Ovary (tissue), 9 donors: ENCODE data around the gene HS3ST4. TPM values are rescaled to one million over a fixed set of nuclear protein-coding genes. Genes with fewer than 3 reads are reported as not detected.

Experiments
- DNase-seq, 5 donors: peaks; one replicate each; pipeline ENCODE4 v3.0.0-alpha.2; 2019 to 2020
- H3K27ac ChIP-seq, 2 donors: fragments of 200-600 bp; one replicate each; pipeline versions ENCODE4 v1.5.1 to v1.8.0; 2019 to 2022
- H3K27me3 ChIP-seq: fragments of 200-600 bp; one replicate; pipeline ENCODE4 v1.8.0; 2022
- H3K36me3 ChIP-seq: fragments of 200-600 bp; sonication (generic); one replicate; pipeline ENCODE4 v1.5.1; 2019
- H3K4me1 ChIP-seq: one replicate; pipeline ENCODE4 v1.8.1; 2013; ENCODE audit warnings: mild to moderate bottlenecking, moderate library complexity; ENCODE audit not compliant: insufficient read depth
- H3K4me3 ChIP-seq: fragments of 200-600 bp; sonication (generic); one replicate; pipeline ENCODE4 v1.5.1; 2017
- H3K9me3 ChIP-seq, 2 donors: fragments of 200-600 bp in 1 of 2; sonication (generic) in 1 of 2; one replicate each; pipeline versions ENCODE4 v1.5.1 to v1.8.1; 2013 to 2019; ENCODE audit warnings: mild to moderate bottlenecking in 1 of 2, moderate library complexity in 1 of 2
- EP300 ChIP-seq: sonication (generic); formaldehyde crosslinking; IDR thresholded peaks from one replicate; pipeline ENCODE4 v1.6.1; 2017; ENCODE audit warnings: antibody characterized with exemption
- POLR2A ChIP-seq: fragments of 450-650 bp; IDR thresholded peaks from one replicate; pipeline ENCODE4 v1.6.1; 2017; ENCODE audit warnings: antibody characterized with exemption, mild to moderate bottlenecking, moderate library complexity
- WGBS, 3 donors: extraction: QIAGEN DNeasy Blood & Tissue Kit in 1 of 3; methylation state at CpG; one replicate each; pipeline versions ENCODE4 v1.1.5 to v1.1.7; 2013 to 2017; 5-methylcytosine and 5-hydroxymethylcytosine counted together
- intact Hi-C, 4 donors: fragments of 100-400 bp; cut with DNase I; formaldehyde crosslinking; loops; one replicate each; pipeline versions ENCODE4 v1.11.0 to v1.15.1; 2022 to 2023
- polyA plus RNA-seq, 2 donors: library from polyadenylated mRNA; stranded (reverse); fragments of 200-250 nt in 1 of 2; fragments of 350-450 nt in 1 of 2; fragmentation: Illumina TruSeq in 1 of 2; extraction: RNeasy Lipid Tissue Mini Kit (QIAGEN cat#74804) in 1 of 2; gene quantifications; one replicate each; pipeline ENCODE4 v1.2.3, GENCODE V29; 2013 to 2014
- total RNA-seq, 7 donors: library from RNA; depleted of rRNA in 2 of 7; stranded (reverse); fragments of >200 nt in 2 of 7; fragmentation: NEBNext Ultra II Directional in 3 of 7; extraction: Animal tissue kit (Norgen Biotek cat#: 25700) in 3 of 7; gene quantifications; one replicate each; pipeline versions ENCODE4 v1.1.0 to v1.2.4, GENCODE V29; 2016 to 2023
- TF ChIP-seq, protein P1 (sequence below), 3 donors: fragments of 450-650 bp in 2 of 3; fragments of 200-600 bp in 1 of 3; IDR thresholded peaks; one replicate each; pipeline versions ENCODE4 v1.5.1 to v1.8.0; 2016 to 2022; ENCODE audit warnings: antibody characterized with exemption in 3 of 3, mild to moderate bottlenecking in 1 of 3
- donor health status: DM: no; HTN: no; CAD: no; lungs with moderate emphysema.
- donor health status: DM: no; HTN: no; CAD: no.
- donor health status: Bipolar disorder and iron deficiency.
- donor health status: DM: yes; HTN: yes; CAD: no.
- donor health status: DM: no; HTN: no; CAD: no.
- donor health status: DM: yes; HTN: yes; CAD: no.

HS3ST4 gene
- total and polyA plus RNA-seq, 9 donors: 0.10 to 0.34 TPM; not detected in 7

GRCh38 chr16:25959221-25959620 is 267.5 kb downstream of the HS3ST4 start:
- no peak for DNase-seq
- H3K4me1 ChIP-seq: no peaks in the 10 kb centered on the region
- intact Hi-C loops: no loop called here
- H3K9me3 ChIP-seq: no peaks in the 10 kb centered on the region
- TF ChIP-seq, protein P1, sequence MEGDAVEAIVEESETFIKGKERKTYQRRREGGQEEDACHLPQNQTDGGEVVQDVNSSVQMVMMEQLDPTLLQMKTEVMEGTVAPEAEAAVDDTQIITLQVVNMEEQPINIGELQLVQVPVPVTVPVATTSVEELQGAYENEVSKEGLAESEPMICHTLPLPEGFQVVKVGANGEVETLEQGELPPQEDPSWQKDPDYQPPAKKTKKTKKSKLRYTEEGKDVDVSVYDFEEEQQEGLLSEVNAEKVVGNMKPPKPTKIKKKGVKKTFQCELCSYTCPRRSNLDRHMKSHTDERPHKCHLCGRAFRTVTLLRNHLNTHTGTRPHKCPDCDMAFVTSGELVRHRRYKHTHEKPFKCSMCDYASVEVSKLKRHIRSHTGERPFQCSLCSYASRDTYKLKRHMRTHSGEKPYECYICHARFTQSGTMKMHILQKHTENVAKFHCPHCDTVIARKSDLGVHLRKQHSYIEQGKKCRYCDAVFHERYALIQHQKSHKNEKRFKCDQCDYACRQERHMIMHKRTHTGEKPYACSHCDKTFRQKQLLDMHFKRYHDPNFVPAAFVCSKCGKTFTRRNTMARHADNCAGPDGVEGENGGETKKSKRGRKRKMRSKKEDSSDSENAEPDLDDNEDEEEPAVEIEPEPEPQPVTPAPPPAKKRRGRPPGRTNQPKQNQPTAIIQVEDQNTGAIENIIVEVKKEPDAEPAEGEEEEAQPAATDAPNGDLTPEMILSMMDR (IDR thresholded peaks at IDR 0.05): no peak
- no peak for TF ChIP-seq POLR2A
- no peak for TF ChIP-seq EP300
- H3K27ac ChIP-seq: no peak overlapping the region
- no peaks in the 10 kb centered on the region for H3K27me3 ChIP-seq
- H3K4me3 ChIP-seq: no peak overlapping the region
- H3K36me3 ChIP-seq: no peaks in the 10 kb centered on the region
- 85 to 93% (median 88%) methylated on average over 2 of the region's 2 CpGs for WGBS, 3 donors

- no peaks in the 10 kb centered on the region for H3K27me3 ChIP-seq
- TF ChIP-seq EP300 (no peak), POLR2A (no peak)
- TF ChIP-seq, protein P1 (IDR thresholded peaks at IDR 0.05): no peak
- H3K4me1 ChIP-seq: no peaks in the 10 kb centered on the region
- no peak overlapping the region for H3K4me3 ChIP-seq
- no peaks in the 10 kb centered on the region for H3K9me3 ChIP-seq
- WGBS, 3 donors: 45 to 68% (median 63%) methylated on average over 1 of the region's 1 CpG
- intact Hi-C loops: no loop called here
- no peak overlapping the region for H3K27ac ChIP-seq
- no peak for DNase-seq
- H3K36me3 ChIP-seq: no peaks in the 10 kb centered on the region
Observed at GRCh38 chr16:25966172-25967097, 274.7 kb downstream of the HS3ST4 start.

- no peak for TF ChIP-seq POLR2A
- TF ChIP-seq, protein P1 (IDR thresholded peaks at IDR 0.05): no peak
- TF ChIP-seq EP300: no peak
- no peaks in the 10 kb centered on the region for H3K9me3 ChIP-seq
- intact Hi-C loops: no loop called here
- H3K36me3 ChIP-seq: no peaks in the 10 kb centered on the region
- 62 to 79% (median 70%) methylated on average over 4 of the region's 4 CpGs for WGBS, 3 donors
- H3K4me3 ChIP-seq: no peak overlapping the region
- H3K27me3 ChIP-seq: no peaks in the 10 kb centered on the region
- no peaks in the 10 kb centered on the region for H3K4me1 ChIP-seq
- no peak for DNase-seq
- H3K27ac ChIP-seq: no peak overlapping the region
Observed at GRCh38 chr16:25977121-25977520, 285.4 kb downstream of the HS3ST4 start.

- H3K4me3 ChIP-seq: no peak overlapping the region
- TF ChIP-seq POLR2A (no peak), EP300 (no peak)
- TF ChIP-seq, protein P1 (IDR thresholded peaks at IDR 0.05): no peak
- H3K27ac ChIP-seq: no peak overlapping the region
- no peaks in the 10 kb centered on the region for H3K4me1 ChIP-seq
- intact Hi-C loops: no loop called here
- no peaks in the 10 kb centered on the region for H3K27me3 ChIP-seq
- no peaks in the 10 kb centered on the region for H3K36me3 ChIP-seq
- no peaks in the 10 kb centered on the region for H3K9me3 ChIP-seq
- no peak for DNase-seq
Observed at GRCh38 chr16:25978218-25978617, 286.5 kb downstream of the HS3ST4 start.
